IPS-NIHi7 (cell line): ENCODE measurements around the gene BGLAP.

ENCODE experiments used
- DNase-seq: peaks from one replicate; pipeline ENCODE4 v3.0.0; 2012; ENCODE audit warnings: mixed read lengths; ENCODE audit errors: extremely low spot score

BGLAP gene

DNA sequence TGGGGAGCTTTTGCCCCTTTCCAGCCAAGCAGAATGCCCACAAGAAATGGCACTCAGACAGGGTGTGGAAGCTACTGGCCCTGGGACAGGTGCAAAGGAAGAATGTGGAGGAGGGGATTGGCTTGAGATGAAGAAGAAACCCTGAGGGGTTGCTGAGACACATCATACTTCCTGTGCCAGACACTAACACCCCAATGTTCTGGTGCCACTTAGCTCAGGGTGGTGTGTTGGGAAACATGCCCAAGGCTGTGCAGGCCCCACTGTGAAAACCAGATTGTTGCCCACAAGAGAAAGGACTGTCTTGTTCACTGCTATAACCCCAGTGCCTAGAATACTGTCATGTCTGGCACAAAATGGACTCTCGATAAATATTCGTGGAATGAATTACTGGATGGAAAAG is 15.7 kb downstream of the BGLAP start:
- DNase-seq = no peak

DNA sequence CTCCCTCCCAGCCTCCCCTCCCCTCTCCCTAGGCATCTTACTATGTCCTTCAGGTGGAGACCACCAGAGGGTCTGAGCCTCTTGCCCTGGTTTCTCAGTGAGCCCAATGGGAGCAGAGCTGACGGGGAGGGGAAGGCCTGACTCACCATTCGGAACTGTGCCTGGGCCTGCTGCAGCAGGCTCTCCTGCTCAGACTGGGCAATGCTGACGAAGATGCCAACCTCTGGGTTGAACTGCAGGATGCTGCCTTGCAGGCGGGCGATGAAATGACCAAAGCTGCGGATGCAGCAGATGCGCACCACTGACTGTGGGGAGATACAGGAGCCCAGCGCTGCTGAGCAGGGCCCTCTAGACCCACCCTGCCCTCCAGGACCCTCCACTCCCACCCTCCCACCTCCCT is 16.9 kb downstream of the BGLAP start:
- DNase-seq = no peak

DNA sequence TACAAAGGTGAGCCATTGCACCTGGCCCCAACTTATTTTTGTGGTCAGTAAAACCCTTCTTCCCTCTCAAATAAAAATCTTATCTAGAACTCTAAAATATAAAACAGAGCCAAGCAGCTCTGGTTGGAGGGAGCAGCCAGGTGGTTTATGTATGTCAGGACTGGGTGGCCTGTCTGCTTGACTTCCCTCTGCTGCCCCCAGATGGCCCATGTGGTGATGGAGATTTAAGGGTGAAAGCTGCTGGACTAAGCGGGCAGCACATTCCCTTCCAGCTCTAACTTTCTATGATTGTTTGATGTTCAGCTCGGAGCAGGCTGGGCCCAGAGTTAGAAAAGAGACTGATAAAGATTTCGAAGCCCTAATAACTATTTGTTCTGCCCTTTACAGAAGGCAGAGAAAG is 17.8 kb downstream of the BGLAP start:
- DNase-seq = no peak

DNA sequence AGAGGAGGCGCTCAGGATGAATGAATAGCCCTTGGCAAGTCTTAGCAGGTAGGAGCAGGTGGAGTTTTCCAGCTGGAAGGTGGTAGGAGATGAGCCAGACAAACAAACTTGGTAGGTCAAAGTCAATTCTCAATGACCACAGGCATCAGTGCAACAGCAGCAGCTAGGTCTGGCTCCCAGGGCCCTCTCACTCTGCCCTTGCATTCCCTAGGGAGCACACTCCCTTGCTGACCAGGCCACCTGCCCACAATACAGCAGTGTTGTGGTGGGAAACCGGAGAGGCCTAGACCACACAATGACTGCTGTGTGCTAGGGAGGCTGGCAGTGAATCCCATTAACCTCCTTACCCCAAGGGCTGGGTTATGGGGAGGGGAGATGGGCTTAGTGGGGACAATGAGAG is 18.9 kb downstream of the BGLAP start:
- DNase-seq = no peak

DNA sequence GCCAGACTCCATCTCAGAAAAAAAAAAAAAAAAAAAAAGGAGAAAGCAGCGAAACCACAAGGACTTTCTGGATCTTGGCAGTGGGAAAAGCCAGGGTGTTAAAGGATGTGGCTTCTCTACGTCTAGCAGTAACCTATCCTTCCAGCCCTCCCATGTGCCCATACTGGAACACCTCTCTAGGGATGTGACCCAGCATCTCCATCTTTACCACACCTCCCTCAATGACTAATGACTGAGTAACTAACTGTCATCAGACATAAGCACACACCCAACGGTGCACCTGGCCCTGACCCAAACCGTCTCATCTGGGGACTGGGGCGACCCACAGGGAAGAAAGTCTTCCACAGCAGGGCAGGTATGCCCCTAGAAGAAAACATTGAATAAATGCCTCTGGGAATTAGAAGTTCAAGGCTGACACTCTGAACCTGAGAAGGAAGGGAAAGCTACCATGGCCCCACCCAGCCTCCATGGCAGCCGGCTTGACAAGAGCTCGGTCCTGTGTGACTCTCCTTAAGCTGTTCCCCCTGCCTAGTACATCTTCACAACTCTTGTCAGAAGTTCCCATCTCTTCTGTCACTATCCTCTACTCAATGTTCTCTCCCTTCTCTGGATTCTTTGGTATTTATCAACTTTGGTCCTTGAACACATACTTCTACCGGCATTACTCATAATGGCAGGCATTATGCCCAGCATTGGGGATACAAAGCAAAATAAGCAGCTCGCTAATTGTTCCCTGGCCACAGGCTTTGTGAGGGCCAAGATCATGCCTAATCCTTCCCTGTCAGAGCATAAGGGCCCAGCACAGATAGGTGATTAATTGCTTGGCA is 20.7 kb downstream of the BGLAP start:
- DNase-seq = no peak

DNA sequence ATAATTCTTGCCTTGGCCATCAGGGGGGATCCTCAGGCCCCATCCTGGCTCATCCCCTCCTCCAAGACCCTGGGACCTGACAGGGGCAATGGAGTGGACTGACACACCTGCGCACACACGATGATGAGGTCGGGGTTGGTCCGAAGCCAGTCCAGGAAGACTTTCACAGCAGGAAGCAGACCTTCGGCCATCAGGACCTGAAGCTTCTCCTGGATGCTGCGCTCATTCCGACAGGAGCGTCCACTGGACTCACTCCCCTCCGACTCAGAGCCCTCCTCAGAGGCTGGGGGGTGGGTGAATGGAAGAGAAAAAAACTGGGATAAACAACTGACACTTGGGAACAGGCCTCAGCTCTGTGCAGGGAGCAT is 21.3 kb downstream of the BGLAP start:
- no peak for DNase-seq

DNA sequence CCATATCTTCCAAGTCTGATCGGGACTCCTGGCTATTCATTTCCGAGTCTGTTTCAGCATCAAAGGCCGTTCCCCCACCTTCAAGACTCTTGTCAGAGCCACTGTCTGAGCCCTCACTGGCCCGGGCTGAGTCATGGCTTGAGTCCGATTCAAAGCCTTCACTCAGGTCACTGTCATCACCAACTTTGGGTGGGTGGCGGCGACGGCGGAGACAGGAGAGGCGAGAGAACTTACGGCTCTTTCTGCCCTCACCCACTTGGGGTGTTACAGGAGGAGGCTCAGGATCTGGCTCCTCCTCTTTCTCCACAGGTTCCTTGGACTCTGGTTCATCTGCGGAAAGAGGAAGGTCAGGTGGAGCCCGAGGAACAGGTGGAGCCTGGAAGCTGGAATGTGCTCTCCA is 24.1 kb downstream of the BGLAP start:
- DNase-seq = no peak

DNA sequence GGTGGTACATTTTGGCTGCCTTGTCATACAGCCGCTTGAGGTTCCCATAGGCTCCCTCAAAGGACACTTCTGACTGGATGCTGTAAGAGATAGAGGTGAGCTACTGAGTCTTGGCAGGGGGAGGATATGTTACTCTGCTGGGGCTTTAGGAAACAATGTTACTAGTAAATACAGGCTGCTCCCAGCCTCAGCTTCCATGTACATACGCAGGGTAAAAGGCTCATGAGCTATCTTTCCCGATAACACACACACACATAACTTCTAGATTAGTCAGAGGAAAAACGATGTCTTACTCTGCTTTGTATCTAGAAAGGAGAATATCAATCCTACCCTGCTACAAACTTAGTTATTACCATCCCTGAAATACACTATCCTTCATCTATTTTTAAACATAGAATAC is 26.4 kb downstream of the BGLAP start:
- no peak for DNase-seq

DNA sequence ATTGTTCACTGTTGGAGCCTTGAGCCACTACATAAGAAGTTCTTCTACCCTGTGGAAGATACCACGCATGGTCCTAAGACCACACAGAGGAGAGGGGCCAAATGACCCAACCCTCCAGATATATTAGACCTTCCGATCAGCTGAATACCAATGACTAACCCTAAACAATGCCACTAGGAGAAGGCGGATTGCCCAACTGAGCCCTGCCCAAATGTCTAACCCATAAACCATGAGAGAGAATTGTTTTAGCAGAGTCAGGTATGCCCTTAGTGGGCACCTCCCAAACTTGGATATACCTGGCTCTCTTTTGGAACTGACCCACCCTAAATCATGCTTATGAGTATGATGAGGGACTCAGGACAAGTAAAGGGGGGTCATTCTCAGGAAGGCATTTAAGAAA is 28.3 kb downstream of the BGLAP start:
- DNase-seq = no peak

DNA sequence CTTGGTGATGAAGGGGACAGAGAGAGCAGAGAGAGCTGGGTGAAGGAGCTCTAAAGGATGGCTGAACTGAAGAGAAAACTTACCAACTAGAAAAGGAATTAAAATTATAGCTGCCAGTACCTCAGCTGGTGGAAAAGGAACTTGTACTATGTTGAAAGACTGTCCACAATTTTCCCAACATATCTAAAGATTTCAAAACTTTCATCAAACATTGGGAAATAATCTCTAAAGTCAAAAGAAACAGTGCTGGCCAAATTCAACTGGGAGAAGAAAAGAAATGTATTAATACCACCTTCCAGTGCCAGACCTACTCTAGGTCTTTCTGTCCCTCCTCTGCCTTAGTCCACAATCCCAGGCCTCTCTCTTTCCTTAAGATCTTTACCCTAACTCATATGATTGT is 34.5 kb downstream of the BGLAP start:
- no peak for DNase-seq

DNA sequence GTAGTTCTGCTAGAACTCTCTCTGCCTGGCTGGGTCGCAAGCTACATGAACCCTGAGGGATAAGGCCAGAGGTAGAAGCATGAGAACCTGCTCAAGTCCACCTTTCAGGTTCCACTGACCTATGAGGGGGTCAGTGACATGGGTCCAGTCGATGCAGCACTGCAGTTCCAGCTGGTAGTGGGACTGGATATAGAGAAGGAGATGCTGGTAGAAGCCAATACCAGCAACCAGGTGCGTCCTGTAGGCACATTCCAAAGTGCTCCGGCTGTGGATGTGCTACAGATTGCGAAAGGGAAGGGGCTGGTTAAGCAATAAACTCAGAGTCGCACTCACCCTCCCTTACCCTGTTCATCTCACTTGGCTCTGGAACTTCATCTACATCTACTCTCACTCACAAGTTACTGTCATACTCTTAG is 35.0 kb downstream of the BGLAP start:
- DNase-seq = no peak

DNA sequence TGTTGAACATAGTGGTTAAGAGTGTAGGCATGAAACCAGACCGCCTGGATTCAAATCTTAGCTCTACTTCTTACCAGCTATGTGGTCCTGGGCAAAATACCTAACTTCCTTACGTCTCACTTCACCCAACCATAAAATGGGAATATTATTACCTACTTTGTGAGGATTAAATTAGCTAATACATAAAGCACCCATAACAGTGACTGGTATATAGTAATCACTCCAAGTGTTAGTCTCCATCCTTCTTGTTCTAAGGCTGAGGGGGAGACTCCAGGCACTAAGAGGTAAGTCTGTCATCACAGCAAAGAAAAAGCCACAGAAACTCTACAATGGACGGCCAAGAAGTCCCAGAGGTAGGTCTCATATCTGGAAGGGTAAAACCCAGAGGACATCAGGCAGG is 37.9 kb downstream of the BGLAP start:
- no peak for DNase-seq

DNA sequence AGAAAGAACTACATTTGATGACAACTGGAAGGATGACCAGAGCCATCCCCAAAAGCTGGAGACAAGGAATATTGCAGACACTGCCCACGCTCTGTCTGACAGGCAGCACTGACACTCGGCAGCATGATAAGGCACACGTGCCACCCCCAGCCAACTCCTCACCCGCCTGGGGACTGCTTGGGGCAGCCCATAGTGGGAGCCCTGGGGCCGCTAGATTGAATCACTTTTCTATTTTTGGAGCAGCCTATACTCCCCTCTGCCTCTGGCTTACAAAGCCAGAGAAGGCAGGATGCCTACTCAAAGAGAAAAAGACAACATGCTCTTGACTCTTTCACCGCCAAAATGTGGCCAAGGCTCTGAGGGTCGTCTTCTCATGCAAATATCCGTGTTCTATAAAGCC is 39.3 kb downstream of the BGLAP start:
- DNase-seq = no peak

DNA sequence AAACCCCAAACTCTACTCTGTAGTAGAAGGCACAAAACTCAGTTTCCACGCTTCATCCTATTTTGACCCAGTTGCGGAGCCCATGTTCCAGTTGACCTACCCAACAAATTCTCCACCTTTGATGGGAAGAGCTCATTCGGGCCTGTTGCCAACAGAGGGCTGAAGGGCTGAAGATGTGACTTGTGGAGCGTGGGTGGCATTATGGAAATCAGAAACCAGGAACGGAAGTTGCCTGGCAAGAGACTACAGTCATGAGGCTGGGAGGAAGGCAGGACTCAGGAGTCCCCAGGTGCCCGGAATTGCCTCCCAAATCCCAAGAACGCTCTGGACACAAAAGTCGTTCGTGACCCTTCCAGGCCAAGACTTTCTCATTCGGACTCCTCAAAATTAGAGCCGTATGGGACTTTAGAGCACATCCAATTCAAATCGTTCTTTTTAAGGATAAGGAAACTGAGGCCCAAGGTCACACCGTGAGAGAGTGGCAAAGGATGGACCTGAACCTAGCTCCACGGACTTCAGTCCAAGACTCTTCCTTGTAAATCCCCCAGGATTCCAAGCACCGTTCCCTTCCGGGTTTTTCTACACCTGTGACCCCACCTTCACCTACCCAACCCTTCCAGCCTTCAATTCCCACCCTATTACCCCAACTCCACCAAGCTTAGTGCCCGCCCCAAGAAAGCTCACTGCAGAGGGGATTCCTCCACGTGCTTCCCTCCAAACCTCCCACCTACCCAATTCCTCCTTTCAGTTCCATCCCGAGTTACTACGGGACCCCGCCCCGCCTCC is 39.9 kb downstream of the BGLAP start:
- no peak for DNase-seq

DNA sequence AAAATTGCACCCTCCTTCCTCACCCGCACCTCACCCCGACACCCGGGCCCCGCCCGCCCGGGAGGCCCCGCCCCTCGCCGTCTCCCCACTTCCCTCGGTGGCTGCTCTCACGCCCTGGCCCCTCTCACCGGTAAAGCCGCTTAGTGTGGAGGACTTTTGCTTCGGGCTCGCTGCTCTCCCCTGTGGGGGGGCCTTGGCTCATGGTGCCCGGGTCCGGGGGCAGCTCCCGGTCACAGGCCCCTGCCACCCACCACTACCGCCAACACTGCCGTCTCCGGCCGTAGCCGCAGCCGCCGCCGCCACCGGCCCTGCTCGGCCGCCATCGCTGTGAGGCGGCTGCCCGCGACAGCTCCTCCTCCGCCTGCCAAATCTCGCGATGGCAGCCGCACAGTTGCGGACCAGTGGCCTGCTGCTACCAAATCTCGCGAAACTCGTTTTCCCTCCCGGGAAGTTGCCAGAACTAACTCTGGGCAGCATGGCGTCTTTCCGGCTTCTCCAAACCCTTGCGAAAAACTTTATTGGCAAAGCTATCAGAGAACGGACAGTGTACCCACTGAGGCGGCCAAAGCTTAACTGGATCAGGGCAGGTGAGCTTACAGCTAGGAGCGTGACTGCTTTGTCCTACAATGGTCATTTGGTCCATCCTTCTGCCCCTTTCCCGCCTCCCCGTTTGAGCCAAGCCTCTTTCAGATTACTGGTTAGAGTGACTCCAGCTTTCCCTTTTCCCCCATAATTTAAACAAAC is 40.7 kb downstream of the BGLAP start, which contains the start of gene SMG5:
TSS of gene SMG5 (minus strand) at position 347 of the 744 bp plus-strand sequence. CDS start at position 202, 145 bp downstream.
- peak; percentile 98 for DNase-seq

DNA sequence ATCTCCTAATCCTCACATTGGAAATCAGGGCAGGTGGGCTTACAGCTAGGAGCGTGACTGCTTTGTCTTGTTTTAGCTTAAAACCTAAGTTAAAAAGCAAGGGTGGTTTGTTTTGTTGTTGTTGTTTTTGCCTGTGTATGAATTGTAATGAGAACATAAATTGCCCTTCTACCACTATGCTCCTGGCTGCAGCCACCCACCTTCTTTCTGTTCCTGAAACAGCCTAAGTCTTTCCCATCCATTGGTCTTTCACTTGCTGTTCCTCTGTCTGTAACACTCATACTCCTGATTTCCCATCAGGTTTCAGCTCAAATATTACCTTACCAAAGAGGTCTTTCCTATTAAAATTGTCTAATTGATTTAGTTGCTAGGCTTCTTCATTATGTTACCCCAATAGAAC is 41.5 kb downstream of the BGLAP start:
- DNase-seq = no peak

DNA sequence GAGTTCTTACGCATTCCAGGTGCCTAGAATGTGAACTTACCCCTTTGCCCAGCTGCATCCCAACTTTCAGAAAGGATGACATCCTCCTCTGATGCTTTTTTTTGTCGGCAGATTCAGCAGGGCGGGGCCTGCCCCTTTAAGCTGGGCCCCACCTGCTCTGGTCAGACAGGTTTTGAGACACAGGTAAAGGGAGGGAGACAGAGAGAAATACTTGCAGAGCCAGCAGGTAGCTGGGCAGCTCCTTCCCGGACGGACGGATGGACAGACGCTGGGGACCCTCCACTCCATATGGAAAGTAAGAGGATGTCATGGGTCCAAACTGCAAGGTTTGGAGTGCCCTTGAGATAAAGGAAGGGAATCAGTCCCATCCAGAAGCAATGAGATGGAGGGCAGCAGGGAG is 42.1 kb downstream of the BGLAP start, which contains the start of gene TMEM79:
TSS of gene TMEM79 (plus strand) at position 214 of the 400 bp plus-strand sequence. CDS start 902 bp downstream, outside the sequence.
- no peak for DNase-seq

DNA sequence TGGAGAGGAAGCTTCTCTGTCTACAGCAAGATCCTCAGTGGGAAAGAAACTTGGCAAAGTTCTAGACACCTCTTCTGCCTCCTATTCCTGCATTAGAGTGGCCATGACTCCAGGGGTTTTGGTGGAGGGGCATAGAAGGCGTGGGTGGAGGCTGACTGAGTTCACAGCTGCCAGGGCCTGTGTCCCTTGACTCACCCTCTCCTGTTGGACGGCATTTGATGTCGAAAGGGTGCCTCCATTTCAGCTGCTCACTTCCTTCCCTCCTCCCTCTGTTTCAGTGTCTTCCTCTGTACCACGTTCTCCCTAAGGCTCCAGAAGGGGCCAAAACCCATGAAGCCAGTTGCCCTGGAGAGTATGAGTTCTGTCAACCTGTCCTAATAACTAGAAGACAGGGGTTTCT is 42.8 kb downstream of the BGLAP start:
- DNase-seq = no peak

DNA sequence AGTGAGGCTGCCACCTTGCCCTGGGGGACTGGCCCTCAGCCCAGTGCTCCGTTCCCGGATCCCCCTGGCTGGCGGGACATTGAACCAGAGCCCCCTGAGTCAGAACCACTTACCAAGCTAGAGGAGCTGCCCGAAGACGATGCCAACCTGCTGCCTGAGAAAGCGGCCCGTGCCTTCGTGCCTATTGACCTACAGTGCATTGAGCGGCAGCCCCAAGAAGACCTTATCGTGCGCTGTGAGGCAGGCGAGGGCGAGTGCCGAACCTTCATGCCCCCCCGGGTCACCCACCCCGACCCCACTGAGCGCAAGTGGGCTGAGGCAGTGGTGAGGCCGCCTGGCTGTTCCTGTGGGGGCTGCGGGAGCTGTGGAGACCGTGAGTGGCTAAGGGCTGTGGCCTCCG is 43.5 kb downstream of the BGLAP start:
- no peak for DNase-seq

DNA sequence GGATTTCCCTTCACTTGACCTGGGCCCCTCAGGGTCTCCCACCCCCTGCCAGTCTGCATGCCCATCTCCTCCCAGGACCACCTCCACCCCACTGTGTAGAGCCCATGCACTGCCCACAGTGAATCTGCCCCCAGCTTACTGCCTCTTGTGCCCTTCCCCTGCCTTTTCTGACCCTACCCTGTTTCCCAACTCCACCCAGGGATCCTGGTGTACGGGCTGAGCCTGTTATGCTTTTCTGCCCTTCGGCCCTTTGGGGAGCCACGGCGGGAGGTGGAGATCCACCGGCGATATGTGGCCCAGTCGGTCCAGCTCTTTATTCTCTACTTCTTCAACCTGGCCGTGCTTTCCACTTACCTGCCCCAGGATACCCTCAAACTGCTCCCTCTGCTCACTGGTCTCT is 44.1 kb downstream of the BGLAP start:
- DNase-seq = no peak

DNA sequence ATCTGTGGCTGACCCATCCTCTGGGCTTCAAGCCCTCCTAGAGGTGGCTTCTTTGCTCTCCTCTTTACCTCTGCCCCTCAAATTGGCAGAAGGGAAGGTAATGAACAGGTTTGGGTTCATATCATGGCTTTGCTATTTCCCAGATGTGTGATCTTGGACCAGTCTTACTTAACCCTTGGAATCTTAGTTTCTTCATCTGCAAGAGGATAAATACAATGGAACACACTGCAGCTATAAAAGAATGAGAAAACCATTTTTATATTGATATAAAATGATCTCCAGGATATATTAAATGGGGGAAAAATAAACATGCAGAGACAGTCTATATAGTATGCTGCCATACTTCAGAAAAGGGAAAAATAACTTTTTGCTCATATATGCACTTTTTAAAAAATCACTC is 47.9 kb downstream of the BGLAP start:
- no peak for DNase-seq
